Smooth muscle cell (in vitro differentiated cells): ENCODE results near the gene GREM2. TPM values are rescaled to one million over a fixed set of nuclear protein-coding genes. Genes with fewer than 3 reads are reported as not detected.

ENCODE experiments used
- DNase-seq: peaks from one replicate; lab custom pipeline; 2025; ENCODE audit not compliant: unreplicated experiment; lab: John Stamatoyannopoulos, UW
- H2AFZ ChIP-seq: fragments of 200-600 bp; sonication (generic); 2 replicates; pipeline ENCODE4 v1.6.0; 2016; ENCODE audit warnings: antibody characterized with exemption, low read depth, mild to moderate bottlenecking
- H3F3A ChIP-seq: fragments of 200-600 bp; sonication (generic); 2 replicates; pipeline ENCODE4 v1.6.0; 2017; ENCODE audit warnings: antibody characterized with exemption, low read depth
- H3K27ac ChIP-seq: fragments of 200-600 bp; sonication (generic); 2 replicates; pipeline ENCODE4 v1.5.1; 2016; ENCODE audit warnings: low read depth, mild to moderate bottlenecking
- H3K27me3 ChIP-seq: fragments of 200-600 bp; sonication (generic); 2 replicates; pipeline ENCODE4 v1.6.1; 2016; ENCODE audit warnings: low read depth, mild to moderate bottlenecking
- H3K36me3 ChIP-seq: fragments of 200-600 bp; sonication (generic); 2 replicates; pipeline ENCODE4 v1.5.1; 2016; ENCODE audit warnings: low read depth
- H3K4me1 ChIP-seq: fragments of 200-600 bp; sonication (generic); 2 replicates; pipeline ENCODE4 v1.5.1; 2016; ENCODE audit warnings: low read depth
- H3K4me2 ChIP-seq: fragments of 200-600 bp; sonication (generic); 2 replicates; pipeline ENCODE4 v1.6.0; 2016; ENCODE audit warnings: mild to moderate bottlenecking
- H3K4me3 ChIP-seq: fragments of 200-600 bp; sonication (generic); 2 replicates; pipeline ENCODE4 v1.5.1; 2016; ENCODE audit warnings: mild to moderate bottlenecking
- H3K79me2 ChIP-seq: fragments of 200-600 bp; sonication (generic); 2 replicates; pipeline ENCODE4 v1.6.0; 2016; ENCODE audit warnings: low read depth, mild to moderate bottlenecking
- H3K9ac ChIP-seq: fragments of 200-600 bp; sonication (generic); 2 replicates; pipeline ENCODE4 v1.6.0; 2016; ENCODE audit warnings: low read depth
- H3K9me3 ChIP-seq: fragments of 200-600 bp; sonication (generic); replicated peaks from 2 replicates; pipeline ENCODE4 v1.5.1; 2016; ENCODE audit warnings: low read depth
- H4K20me1 ChIP-seq: fragments of 200-600 bp; sonication (generic); 2 replicates; pipeline ENCODE4 v1.6.0; 2016; ENCODE audit warnings: low read depth
- CTCF ChIP-seq: fragments of 200-600 bp; sonication (generic); IDR thresholded peaks from 2 replicates; pipeline ENCODE4 v1.5.1; 2017; ENCODE audit warnings: borderline replicate concordance, mild to moderate bottlenecking, antibody characterized with exemption; ENCODE audit not compliant: insufficient read depth, poor library complexity, severe bottlenecking
- WGBS: methylation state at CpG from one replicate; pipeline ENCODE4 v1.1.7; 2016; ENCODE audit warnings: low lambda C conversion rate; 5-methylcytosine and 5-hydroxymethylcytosine counted together
- polyA plus RNA-seq: library from polyadenylated mRNA; unstranded; fragments of >200 nt; fragmentation: Nextera tagmentation; extraction: Ambion mirVana; gene quantifications from 2 replicates; pipeline ENCODE4 v1.2.1, GENCODE V29; 2016
- total RNA-seq: library from RNA; depleted of rRNA; stranded (reverse); fragments of >200 nt; gene quantifications from 2 replicates; pipeline ENCODE4 v1.2.3, GENCODE V29; 2014

The GREM2 gene
- total and polyA plus RNA-seq, 2 experiments from 2014 or later, result 8.0 to 15.1 TPM

- no peak overlapping the region for H2AFZ ChIP-seq
- no peaks in the 10 kb centered on the region for H3F3A ChIP-seq
- no peak for DNase-seq
- no peaks in the 10 kb centered on the region for H3K4me1 ChIP-seq
- no peak overlapping the region for H3K4me2 ChIP-seq
- WGBS, result 86% methylated on average over 4 of the region's 4 CpGs
- no peaks in the 10 kb centered on the region for H3K79me2 ChIP-seq
- no peak overlapping the region for H3K4me3 ChIP-seq
- H3K36me3 ChIP-seq, result no peaks in the 10 kb centered on the region
- H3K27me3 ChIP-seq, result no peaks in the 10 kb centered on the region
- H3K27ac ChIP-seq, result no peak overlapping the region
- H3K9ac ChIP-seq, result no peak overlapping the region
- TF ChIP-seq CTCF, result no peak
- H3K9me3 ChIP-seq, result no peaks in the 10 kb centered on the region
- H4K20me1 ChIP-seq, result no peaks in the 10 kb centered on the region
Measured at GRCh38 chr1:240517891-240518290, 94.1 kb downstream of the GREM2 start.

- no peaks in the 10 kb centered on the region for H3K36me3 ChIP-seq
- H3K4me1 ChIP-seq, result no peaks in the 10 kb centered on the region
- no peak overlapping the region for H3K27ac ChIP-seq
- no peak for TF ChIP-seq CTCF
- no peaks in the 10 kb centered on the region for H3K79me2 ChIP-seq
- no peaks in the 10 kb centered on the region for H3F3A ChIP-seq
- no peak overlapping the region for H3K9ac ChIP-seq
- no peaks in the 10 kb centered on the region for H3K27me3 ChIP-seq
- H2AFZ ChIP-seq, result no peak overlapping the region
- no peak overlapping the region for H3K4me3 ChIP-seq
- WGBS, result 100% methylated on average over 2 of the region's 2 CpGs
- peak overlapping the region; percentile 28 for H3K4me2 ChIP-seq
- no peaks in the 10 kb centered on the region for H3K9me3 ChIP-seq
- no peaks in the 10 kb centered on the region for H4K20me1 ChIP-seq
- no peak for DNase-seq
Measured at GRCh38 chr1:240516069-240516468, 95.9 kb downstream of the GREM2 start.

GRCh38 chr1:240515505-240515904, 96.5 kb downstream of the GREM2 start:
- H3K4me2 ChIP-seq, result peak overlapping the region; percentile 28
- no peaks in the 10 kb centered on the region for H3K27me3 ChIP-seq
- no peak overlapping the region for H2AFZ ChIP-seq
- H4K20me1 ChIP-seq, result no peaks in the 10 kb centered on the region
- H3K36me3 ChIP-seq, result no peaks in the 10 kb centered on the region
- no peak for DNase-seq
- no peaks in the 10 kb centered on the region for H3K79me2 ChIP-seq
- no peaks in the 10 kb centered on the region for H3F3A ChIP-seq
- no peaks in the 10 kb centered on the region for H3K9me3 ChIP-seq
- no peaks in the 10 kb centered on the region for H3K4me1 ChIP-seq
- H3K4me3 ChIP-seq, result no peak overlapping the region
- WGBS, result 11% methylated on average over 1 of the region's 1 CpG
- H3K27ac ChIP-seq, result no peak overlapping the region
- TF ChIP-seq CTCF, result no peak
- no peak overlapping the region for H3K9ac ChIP-seq

GRCh38 chr1:240511789-240512188, 100.2 kb downstream of the GREM2 start:
- H3K4me2 ChIP-seq, result no peak overlapping the region
- no peaks in the 10 kb centered on the region for H3K27me3 ChIP-seq
- DNase-seq, result no peak
- TF ChIP-seq CTCF, result no peak
- H3K36me3 ChIP-seq, result no peaks in the 10 kb centered on the region
- H4K20me1 ChIP-seq, result no peaks in the 10 kb centered on the region
- no peaks in the 10 kb centered on the region for H3K79me2 ChIP-seq
- H3K9ac ChIP-seq, result no peak overlapping the region
- H3F3A ChIP-seq, result no peaks in the 10 kb centered on the region
- no peaks in the 10 kb centered on the region for H3K9me3 ChIP-seq
- no peak overlapping the region for H2AFZ ChIP-seq
- H3K4me1 ChIP-seq, result no peaks in the 10 kb centered on the region
- H3K27ac ChIP-seq, result no peak overlapping the region
- no peak overlapping the region for H3K4me3 ChIP-seq
